Lung (tissue), 12 donors: ENCODE results near the gene SIRPG. TPM values are rescaled to one million over a fixed set of nuclear protein-coding genes. Genes with fewer than 3 reads are reported as not detected.

Source experiments
- ATAC-seq: fragments of 200-7000 bp; cut with Tn5 transposase; one replicate; pipeline ENCODE4 v1.9.1; 2020; ENCODE audit warnings: moderate number of reproducible peaks; ENCODE audit not compliant: insufficient read depth, low FRiP score
- DNase-seq, 3 donors: peaks; one replicate each; pipeline ENCODE4 v3.0.0-alpha.2; 2013 to 2017
- H3K27ac ChIP-seq, 2 donors: one replicate each; pipeline ENCODE4 v1.5.1; 2013; ENCODE audit warnings: mild to moderate bottlenecking in 2 of 2, moderate library complexity in 2 of 2, control low read depth in 1 of 2, inconsistent platforms in 1 of 2, low read depth in 1 of 2, low read length in 1 of 2
- H3K27me3 ChIP-seq, 3 donors: one replicate each; pipeline ENCODE4 v1.5.1; 2013; ENCODE audit warnings: low read length in 2 of 3; ENCODE audit not compliant: control insufficient read depth in 3 of 3, insufficient read depth in 3 of 3
- H3K36me3 ChIP-seq, 4 donors: one replicate each; pipeline ENCODE4 v1.5.1; 2013; ENCODE audit warnings: low read length in 4 of 4, mild to moderate bottlenecking in 1 of 4, moderate library complexity in 1 of 4; ENCODE audit not compliant: control insufficient read depth in 4 of 4, insufficient read depth in 4 of 4
- H3K4me1 ChIP-seq, 5 donors: one replicate each; pipeline ENCODE4 v1.5.1; 2013; ENCODE audit warnings: low read length in 5 of 5, mild to moderate bottlenecking in 2 of 5, moderate library complexity in 1 of 5; ENCODE audit not compliant: control insufficient read depth in 5 of 5, insufficient read depth in 5 of 5
- H3K4me3 ChIP-seq: one replicate; pipeline ENCODE4 v1.5.1; 2013; ENCODE audit warnings: mild to moderate bottlenecking, control low read depth, moderate library complexity
- H3K9ac ChIP-seq, 2 donors: one replicate each; pipeline ENCODE4 v1.5.1; 2013; ENCODE audit warnings: low read length in 2 of 2, control low read depth in 1 of 2; ENCODE audit not compliant: insufficient read depth in 1 of 2
- H3K9me3 ChIP-seq, 4 donors: one replicate each; pipeline ENCODE4 v1.5.1; 2013; ENCODE audit warnings: low read length in 3 of 4, mild to moderate bottlenecking in 1 of 4, moderate library complexity in 1 of 4; ENCODE audit not compliant: control insufficient read depth in 4 of 4, insufficient read depth in 3 of 4
- WGBS, 2 donors: extraction: QIAGEN DNeasy Blood & Tissue Kit; methylation state at CpG; one replicate each; pipeline ENCODE4 v1.1.7; 2013; 5-methylcytosine and 5-hydroxymethylcytosine counted together
- polyA plus RNA-seq, 2 donors: library from polyadenylated mRNA; stranded (reverse); fragments of 200-250 nt; gene quantifications; one replicate each; pipeline ENCODE4 v1.2.1, GENCODE V29; 2013
- total RNA-seq, 2 donors: library from RNA; depleted of rRNA in 1 of 2; stranded (reverse); fragments of >200 nt in 1 of 2; gene quantifications; one replicate each; pipeline ENCODE4 v1.2.1, GENCODE V29; 2014 to 2021
- TF ChIP-seq, protein P1 (sequence below): IDR thresholded peaks from 2 replicates; pipeline ENCODE4 v1.5.1; 2012; ENCODE audit warnings: mild to moderate bottlenecking; ENCODE audit errors: control extremely low read depth, extremely low read depth
- donor health status: control.
- donor health status: control.
- donor health status: Bipolar disorder and iron deficiency.
- donor health status: healthy.
- donor health status: DM: yes; HTN: yes; CAD: no.

SIRPG gene
- total and polyA plus RNA-seq, 4 donors: 0.28 to 1.8 (median 0.76) TPM

DNA sequence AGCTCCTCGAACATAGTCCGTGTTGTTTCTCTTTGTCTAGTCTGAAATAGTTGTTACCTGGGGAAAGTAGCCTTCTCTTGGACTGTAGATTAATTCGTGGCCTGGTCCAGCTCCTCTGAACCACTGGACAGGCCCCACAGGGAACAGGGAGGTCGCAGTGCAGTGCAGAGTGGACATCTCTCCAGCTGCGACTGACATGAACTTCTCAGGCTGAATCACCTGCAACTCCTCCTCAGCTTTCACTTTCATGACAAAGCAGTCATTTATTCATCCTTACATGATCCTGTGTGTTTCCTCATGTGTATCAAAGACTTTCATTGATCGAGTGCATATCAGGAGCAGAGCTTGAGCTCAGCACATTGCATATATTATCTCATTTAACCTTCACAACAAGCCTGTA is 19.1 kb upstream of the SIRPG start:
- no peak overlapping the region for H3K9ac ChIP-seq

DNA sequence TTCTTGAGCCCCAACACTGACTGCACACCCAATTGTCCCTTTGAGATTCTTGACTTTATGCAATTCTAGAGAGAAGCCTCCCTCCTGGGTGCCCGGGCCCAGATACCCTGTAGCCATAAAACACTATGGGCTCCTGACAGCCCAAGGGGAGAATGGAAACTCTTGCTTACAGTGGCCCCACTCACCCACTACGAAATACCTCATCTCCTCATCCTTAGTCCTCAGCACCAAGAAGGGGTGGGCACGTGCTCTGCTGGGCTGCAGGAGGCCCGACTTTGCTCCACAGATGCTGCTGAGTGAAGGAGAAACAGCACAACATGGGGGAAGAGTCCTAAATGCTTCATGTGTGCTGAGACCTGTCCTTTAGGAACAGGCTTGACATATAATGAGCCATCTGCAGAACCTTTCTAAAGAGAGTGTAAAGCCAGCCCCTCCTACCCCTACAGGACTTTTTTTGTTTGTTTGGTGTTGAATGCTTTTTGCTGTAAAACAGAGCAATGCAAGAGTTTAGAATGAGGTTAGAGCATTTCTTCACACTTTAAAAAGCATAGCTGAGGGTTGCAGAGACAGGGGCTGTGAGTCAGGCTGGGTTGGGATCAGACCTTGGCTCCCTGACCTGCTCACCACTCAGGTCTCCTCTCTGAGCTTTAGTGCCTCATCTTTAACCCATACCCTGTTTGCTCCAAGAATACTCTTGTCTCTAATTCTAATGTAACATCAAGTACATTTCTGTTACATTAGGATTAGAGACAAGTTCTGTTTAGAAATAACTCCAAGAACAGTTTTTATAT is 17.6 kb upstream of the SIRPG start:
- H3K9ac ChIP-seq: no peak overlapping the region
- 77 to 93% methylated on average over 4 of the region's 4 CpGs for WGBS, 2 donors
- H3K27ac ChIP-seq: no peak overlapping the region
- peaks cover 0 to 4% (median 0%) of the 10 kb centered on the region in 3 donors for H3K27me3 ChIP-seq
- H3K4me1 ChIP-seq: no peaks in the 10 kb centered on the region
- no peaks in the 10 kb centered on the region for H3K36me3 ChIP-seq
- no peak for DNase-seq
- no peak for ATAC-seq
- no peak overlapping the region for H3K4me3 ChIP-seq
- TF ChIP-seq, protein P1, sequence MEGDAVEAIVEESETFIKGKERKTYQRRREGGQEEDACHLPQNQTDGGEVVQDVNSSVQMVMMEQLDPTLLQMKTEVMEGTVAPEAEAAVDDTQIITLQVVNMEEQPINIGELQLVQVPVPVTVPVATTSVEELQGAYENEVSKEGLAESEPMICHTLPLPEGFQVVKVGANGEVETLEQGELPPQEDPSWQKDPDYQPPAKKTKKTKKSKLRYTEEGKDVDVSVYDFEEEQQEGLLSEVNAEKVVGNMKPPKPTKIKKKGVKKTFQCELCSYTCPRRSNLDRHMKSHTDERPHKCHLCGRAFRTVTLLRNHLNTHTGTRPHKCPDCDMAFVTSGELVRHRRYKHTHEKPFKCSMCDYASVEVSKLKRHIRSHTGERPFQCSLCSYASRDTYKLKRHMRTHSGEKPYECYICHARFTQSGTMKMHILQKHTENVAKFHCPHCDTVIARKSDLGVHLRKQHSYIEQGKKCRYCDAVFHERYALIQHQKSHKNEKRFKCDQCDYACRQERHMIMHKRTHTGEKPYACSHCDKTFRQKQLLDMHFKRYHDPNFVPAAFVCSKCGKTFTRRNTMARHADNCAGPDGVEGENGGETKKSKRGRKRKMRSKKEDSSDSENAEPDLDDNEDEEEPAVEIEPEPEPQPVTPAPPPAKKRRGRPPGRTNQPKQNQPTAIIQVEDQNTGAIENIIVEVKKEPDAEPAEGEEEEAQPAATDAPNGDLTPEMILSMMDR: no peak
- H3K9me3 ChIP-seq: no peaks in the 10 kb centered on the region

More for the DNA sequence above, 19.1 kb upstream of the SIRPG start:
- TF ChIP-seq, protein P1: no peak
- H3K36me3 ChIP-seq: no peaks in the 10 kb centered on the region
- DNase-seq: no peak
- no peaks in the 10 kb centered on the region for H3K4me1 ChIP-seq
- no peak overlapping the region for H3K27ac ChIP-seq
- no peaks in the 10 kb centered on the region for H3K9me3 ChIP-seq
- no peak overlapping the region for H3K4me3 ChIP-seq
- 79 to 89% methylated on average over 6 of the region's 6 CpGs for WGBS, 2 donors
- no peak for ATAC-seq
- peaks cover 0 to 4% (median 0%) of the 10 kb centered on the region in 3 donors for H3K27me3 ChIP-seq

DNA sequence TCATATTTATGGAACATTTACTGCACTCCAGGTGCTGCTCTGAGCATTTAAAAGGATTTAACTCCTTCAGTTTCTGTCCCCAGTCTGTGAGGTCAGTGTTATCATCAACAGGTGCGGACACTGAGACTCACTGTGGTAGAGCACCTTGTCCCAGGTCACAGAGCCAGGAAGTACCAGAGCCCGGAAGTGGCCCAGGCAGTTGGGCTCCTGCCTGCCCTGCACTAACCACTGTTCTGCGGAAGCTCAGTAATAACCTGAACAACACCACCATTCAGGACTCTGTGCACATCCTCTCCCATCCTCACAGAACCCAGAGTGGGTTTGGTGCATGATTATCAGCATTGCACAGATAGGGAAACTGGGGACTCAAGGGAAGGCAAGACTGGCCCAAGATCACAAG is 16.8 kb upstream of the SIRPG start:
- Histone ChIP-seq H3K9ac (no peak overlapping the region), H3K4me3 (no peak overlapping the region), H3K9me3 (no peaks in the 10 kb centered on the region), H3K27ac (no peak overlapping the region), H3K27me3 (peaks cover 0 to 4% (median 0%) of the 10 kb centered on the region in 3 donors), H3K4me1 (no peaks in the 10 kb centered on the region), H3K36me3 (no peaks in the 10 kb centered on the region)
- no peak for ATAC-seq
- WGBS, 2 donors: 89 to 93% methylated on average over 3 of the region's 3 CpGs
- DNase-seq: no peak
- TF ChIP-seq, protein P1: no peak

DNA sequence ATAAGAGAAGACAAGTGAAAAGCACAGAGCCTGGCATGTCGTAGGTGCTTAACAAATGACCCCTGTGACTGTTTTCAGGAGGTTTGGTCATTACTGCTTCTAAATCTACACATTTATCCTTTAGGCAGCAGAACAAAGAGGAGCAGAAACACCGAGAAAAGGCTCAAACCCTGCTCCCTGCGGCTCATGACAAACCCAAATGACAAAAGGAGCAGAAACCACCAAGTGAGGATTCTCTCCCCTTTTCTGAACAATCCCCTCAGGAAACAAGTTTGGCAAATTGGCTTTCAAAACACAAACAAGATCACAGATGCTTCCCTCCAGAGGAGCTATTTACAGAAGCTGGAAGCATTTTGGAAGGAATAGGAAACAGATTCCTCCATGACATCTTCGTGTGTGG is 15.8 kb upstream of the SIRPG start:
- WGBS, 2 donors: 59 to 74% methylated on average over 4 of the region's 4 CpGs
- Histone ChIP-seq H3K9me3 (no peaks in the 10 kb centered on the region), H3K9ac (no peak overlapping the region), H3K36me3 (no peaks in the 10 kb centered on the region), H3K27me3 (no peaks in the 10 kb centered on the region), H3K4me1 (no peaks in the 10 kb centered on the region), H3K4me3 (no peak overlapping the region), H3K27ac (no peak overlapping the region)
- TF ChIP-seq, protein P1: no peak
- ATAC-seq: no peak
- no peak for DNase-seq
